Ishikawa (cell line): ENCODE data around the gene TUBGCP2.

Experiments
- CEBPB ChIP-seq: IDR thresholded peaks from 2 replicates; pipeline ENCODE4 v1.6.1; 2012
- CREB1 ChIP-seq: IDR thresholded peaks from 2 replicates; pipeline ENCODE4 v1.6.1; 2012; ENCODE audit warnings: low read depth
- EGR1 ChIP-seq: IDR thresholded peaks from 2 replicates; pipeline ENCODE4 v1.6.1; 2012
- EP300 ChIP-seq: IDR thresholded peaks from 2 replicates; pipeline ENCODE4 v1.6.1; 2012; ENCODE audit warnings: borderline replicate concordance
- FOXM1 ChIP-seq: IDR thresholded peaks from 2 replicates; pipeline ENCODE4 v1.6.1; 2012; ENCODE audit warnings: low read depth, borderline replicate concordance
- NFIC ChIP-seq: IDR thresholded peaks from 2 replicates; pipeline ENCODE4 v1.6.1; 2012
- RAD21 ChIP-seq: IDR thresholded peaks from 2 replicates; pipeline ENCODE4 v1.6.1; 2012; ENCODE audit warnings: low read depth
- TAF1 ChIP-seq: IDR thresholded peaks from 2 replicates; pipeline ENCODE4 v1.6.1; 2012; ENCODE audit warnings: low read depth, mild to moderate bottlenecking
- TCF12 ChIP-seq: IDR thresholded peaks from 2 replicates; pipeline ENCODE4 v1.6.1; 2012; ENCODE audit warnings: low read depth
- TEAD4 ChIP-seq: IDR thresholded peaks from 2 replicates; pipeline ENCODE4 v1.6.1; 2012
- USF1 ChIP-seq: IDR thresholded peaks from 2 replicates; pipeline ENCODE4 v1.6.1; 2012
- YY1 ChIP-seq: IDR thresholded peaks from 2 replicates; pipeline ENCODE4 v1.6.1; 2012; ENCODE audit warnings: low read depth
- ZBTB7A ChIP-seq: IDR thresholded peaks from 2 replicates; pipeline ENCODE4 v1.6.1; 2012; ENCODE audit warnings: low read depth
- TF ChIP-seq, protein P1 (sequence below): IDR thresholded peaks from 2 replicates; pipeline ENCODE4 v1.6.1; 2012; ENCODE audit warnings: low read depth, mild to moderate bottlenecking

- no peak for TF ChIP-seq TCF12
- TF ChIP-seq, protein P1, sequence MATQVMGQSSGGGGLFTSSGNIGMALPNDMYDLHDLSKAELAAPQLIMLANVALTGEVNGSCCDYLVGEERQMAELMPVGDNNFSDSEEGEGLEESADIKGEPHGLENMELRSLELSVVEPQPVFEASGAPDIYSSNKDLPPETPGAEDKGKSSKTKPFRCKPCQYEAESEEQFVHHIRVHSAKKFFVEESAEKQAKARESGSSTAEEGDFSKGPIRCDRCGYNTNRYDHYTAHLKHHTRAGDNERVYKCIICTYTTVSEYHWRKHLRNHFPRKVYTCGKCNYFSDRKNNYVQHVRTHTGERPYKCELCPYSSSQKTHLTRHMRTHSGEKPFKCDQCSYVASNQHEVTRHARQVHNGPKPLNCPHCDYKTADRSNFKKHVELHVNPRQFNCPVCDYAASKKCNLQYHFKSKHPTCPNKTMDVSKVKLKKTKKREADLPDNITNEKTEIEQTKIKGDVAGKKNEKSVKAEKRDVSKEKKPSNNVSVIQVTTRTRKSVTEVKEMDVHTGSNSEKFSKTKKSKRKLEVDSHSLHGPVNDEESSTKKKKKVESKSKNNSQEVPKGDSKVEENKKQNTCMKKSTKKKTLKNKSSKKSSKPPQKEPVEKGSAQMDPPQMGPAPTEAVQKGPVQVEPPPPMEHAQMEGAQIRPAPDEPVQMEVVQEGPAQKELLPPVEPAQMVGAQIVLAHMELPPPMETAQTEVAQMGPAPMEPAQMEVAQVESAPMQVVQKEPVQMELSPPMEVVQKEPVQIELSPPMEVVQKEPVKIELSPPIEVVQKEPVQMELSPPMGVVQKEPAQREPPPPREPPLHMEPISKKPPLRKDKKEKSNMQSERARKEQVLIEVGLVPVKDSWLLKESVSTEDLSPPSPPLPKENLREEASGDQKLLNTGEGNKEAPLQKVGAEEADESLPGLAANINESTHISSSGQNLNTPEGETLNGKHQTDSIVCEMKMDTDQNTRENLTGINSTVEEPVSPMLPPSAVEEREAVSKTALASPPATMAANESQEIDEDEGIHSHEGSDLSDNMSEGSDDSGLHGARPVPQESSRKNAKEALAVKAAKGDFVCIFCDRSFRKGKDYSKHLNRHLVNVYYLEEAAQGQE, result no peak
- no peak for TF ChIP-seq CEBPB
- no peak for TF ChIP-seq EP300
- no peak for TF ChIP-seq YY1
- TF ChIP-seq ZBTB7A, result no peak
- TF ChIP-seq FOXM1, result no peak
- TF ChIP-seq TAF1, result no peak
- no peak for TF ChIP-seq TEAD4
- no peak for TF ChIP-seq EGR1
- no peak for TF ChIP-seq RAD21
- TF ChIP-seq NFIC, result no peak
- TF ChIP-seq CREB1, result no peak
- no peak for TF ChIP-seq USF1
These were observed 7.2 kb upstream of the TUBGCP2 start for GRCh38 chr10:133315847-133316246.
